SK-N-MC (cell line): Measurements from ENCODE around the gene TMEM107.

ENCODE experiments used
- EZH2 ChIP-seq: fragments of 200-600 bp; sonication (generic); IDR thresholded peaks from one replicate; pipeline ENCODE4 v1.6.1; 2017; ENCODE audit warnings: antibody characterized with exemption
- POLR2AphosphoS5 ChIP-seq: IDR thresholded peaks from 2 replicates; pipeline ENCODE4 v1.6.1; 2012; ENCODE audit warnings: mild to moderate bottlenecking, low read depth, low read length, borderline replicate concordance

GRCh38 chr17:8154608-8155155, 21.5 kb downstream of the TMEM107 start:
- TF ChIP-seq POLR2AphosphoS5 (no peak), EZH2 (no peak)
